WI38 (cell line): ENCODE data around the gene CYB5R3.

Source experiments
- H3K4me3 ChIP-seq: 2 replicates; pipeline ENCODE4 v1.5.1; 2011; ENCODE audit warnings: low read depth, mild to moderate bottlenecking, control low read depth, low read length
- TF ChIP-seq, protein P1 (sequence below): IDR thresholded peaks from 2 replicates; pipeline ENCODE4 v1.5.1; 2012; ENCODE audit warnings: low read depth, mild to moderate bottlenecking, control low read depth, low read length

The CYB5R3 gene

DNA sequence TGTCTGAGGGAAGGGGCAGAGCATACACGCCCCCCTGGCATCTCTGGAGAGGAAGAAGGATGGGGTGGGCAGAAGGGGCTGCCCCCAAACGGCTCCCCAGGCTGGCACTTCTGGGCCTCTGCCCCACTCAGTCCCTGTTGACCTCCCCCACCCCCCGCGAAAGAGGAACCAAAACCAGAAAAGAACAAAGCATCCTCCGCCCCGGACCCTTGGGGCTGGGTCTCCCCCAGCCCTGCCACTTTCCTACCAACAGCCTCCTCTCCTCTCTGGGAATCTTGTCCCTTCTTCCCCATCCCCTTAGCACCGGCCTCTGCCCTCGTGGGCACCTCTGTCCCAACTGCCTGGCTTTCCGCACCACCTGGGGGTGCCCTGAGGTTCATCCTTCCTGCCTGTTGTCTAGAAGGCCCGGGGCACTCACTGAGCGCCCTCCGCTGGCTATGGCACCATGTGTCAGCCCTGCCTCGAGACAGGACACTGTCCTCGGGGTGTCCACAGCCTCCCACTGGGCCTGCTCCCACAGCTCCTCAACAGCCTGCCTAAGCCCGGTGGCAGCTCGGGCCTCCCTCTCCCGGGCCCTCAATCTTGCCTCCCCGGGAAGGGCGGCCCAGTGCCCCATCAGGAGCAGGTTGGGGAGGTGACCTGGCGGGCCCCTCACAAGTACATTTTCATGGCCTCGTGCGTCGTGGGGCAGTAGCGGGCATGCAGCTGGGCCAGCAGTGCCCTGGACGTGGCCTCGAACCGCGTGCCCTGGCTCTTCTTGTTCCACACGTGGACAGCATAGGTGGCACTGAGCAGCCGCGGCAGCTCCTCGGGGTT, 43.3 kb upstream of the CYB5R3 start:
- TF ChIP-seq, protein P1, sequence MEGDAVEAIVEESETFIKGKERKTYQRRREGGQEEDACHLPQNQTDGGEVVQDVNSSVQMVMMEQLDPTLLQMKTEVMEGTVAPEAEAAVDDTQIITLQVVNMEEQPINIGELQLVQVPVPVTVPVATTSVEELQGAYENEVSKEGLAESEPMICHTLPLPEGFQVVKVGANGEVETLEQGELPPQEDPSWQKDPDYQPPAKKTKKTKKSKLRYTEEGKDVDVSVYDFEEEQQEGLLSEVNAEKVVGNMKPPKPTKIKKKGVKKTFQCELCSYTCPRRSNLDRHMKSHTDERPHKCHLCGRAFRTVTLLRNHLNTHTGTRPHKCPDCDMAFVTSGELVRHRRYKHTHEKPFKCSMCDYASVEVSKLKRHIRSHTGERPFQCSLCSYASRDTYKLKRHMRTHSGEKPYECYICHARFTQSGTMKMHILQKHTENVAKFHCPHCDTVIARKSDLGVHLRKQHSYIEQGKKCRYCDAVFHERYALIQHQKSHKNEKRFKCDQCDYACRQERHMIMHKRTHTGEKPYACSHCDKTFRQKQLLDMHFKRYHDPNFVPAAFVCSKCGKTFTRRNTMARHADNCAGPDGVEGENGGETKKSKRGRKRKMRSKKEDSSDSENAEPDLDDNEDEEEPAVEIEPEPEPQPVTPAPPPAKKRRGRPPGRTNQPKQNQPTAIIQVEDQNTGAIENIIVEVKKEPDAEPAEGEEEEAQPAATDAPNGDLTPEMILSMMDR: no peak
- H3K4me3 ChIP-seq: no peak overlapping the region

DNA sequence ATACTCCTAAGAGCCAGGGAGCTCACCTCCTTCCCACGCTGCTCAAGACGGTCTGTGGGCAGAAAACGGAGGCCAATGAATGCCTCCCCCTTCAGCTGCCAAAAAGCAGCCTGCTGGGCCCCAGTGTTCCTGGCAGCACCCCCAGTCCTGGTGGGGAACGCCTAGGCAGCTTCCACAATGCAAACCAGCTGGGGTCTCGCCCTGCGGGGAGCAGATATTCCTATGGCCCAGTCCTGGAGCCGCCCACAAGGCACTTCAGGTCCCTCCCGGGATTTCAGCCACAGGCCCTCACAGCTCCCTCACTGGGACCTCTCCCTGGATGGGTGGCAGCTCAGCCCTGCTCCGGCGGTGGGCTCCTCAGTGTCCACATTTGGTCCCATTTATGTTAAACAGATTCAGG, 42.2 kb upstream of the CYB5R3 start:
- no peak overlapping the region for H3K4me3 ChIP-seq
- TF ChIP-seq, protein P1: no peak

DNA sequence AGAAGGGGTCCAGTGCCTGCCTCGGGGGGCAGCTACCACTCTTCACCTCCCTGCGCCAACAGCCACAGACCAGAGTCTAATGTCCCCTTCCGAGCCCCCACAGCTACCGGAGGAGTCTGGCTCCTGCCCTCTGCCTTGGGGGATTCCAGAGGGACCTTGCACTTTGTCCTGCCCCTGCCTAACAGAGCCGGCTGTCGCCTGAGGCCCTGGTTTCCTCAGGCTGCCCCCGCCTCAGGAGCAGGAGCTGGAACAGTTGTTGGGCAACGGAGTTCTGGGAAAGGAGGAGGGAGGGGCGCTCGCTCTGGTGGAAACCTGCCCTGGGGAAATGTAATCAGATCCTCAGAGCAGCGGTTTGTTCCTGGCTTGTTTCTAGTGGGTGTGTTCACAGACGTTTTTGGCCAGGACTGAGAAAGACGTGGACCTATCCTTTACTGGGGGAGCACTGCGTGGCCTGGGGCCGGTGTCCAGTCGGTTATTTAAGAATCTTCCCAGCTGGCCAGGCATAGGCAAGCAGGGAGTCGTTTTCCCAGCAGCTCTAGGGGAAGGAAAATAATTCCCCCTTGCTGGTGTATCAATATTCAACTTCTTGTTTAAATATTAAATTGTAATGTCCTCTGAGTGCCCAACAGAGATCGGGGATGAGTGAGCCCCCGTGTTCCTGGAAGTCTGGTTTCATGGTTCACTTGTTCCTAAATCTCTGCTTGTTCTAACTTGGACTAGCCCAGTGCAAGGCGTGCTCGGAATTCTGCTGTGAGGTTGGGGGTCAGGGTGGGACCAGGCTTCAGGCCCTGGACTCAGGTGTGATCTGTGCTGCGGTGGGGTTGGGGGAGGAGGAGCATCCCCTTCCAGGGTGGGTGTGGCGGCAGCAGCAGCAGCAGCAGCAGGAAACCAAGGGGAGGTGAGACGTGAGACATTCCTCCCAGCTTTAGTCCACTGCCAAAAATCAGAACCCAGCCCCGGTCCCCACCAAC, 39.3 kb upstream of the CYB5R3 start:
- TF ChIP-seq, protein P1: no peak

DNA sequence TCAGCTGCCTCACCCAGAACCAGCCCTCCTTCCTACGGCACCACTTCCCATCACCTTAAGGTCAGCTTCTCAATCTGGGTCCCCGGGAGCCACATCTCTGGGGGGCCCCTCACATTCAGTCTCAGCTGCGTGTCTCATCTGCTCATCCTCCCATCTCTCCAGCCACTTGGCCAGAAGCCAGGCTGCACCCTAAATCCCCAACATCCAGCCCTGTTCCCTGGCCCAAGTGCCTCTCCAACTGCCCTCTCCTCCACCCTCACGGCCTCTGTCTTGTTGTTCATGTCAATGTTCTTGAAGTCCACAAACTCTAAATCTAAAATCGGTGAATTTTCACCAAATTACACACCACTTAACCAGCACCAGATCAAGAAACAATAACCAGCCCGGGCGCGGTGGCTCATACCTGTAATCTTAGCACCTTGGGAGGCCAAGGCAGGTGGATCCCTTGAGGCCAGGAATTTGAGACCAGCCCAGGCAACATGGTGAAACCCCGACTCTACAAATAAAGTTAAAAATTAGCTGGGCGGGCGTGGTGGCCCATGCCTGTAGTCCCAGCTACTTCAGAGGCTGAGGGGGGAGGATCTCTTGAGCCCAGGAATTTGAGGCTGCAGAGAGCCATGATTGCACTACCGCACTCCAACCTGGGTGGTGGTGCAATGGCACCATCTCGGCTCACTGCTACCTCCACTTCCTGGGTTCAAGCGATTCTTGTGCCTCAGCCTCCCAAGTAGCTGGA, 37.7 kb upstream of the CYB5R3 start:
- no peak overlapping the region for H3K4me3 ChIP-seq
- TF ChIP-seq, protein P1: no peak

More for the DNA sequence above, 39.3 kb upstream of the CYB5R3 start:
- H3K4me3 ChIP-seq: no peak overlapping the region

DNA sequence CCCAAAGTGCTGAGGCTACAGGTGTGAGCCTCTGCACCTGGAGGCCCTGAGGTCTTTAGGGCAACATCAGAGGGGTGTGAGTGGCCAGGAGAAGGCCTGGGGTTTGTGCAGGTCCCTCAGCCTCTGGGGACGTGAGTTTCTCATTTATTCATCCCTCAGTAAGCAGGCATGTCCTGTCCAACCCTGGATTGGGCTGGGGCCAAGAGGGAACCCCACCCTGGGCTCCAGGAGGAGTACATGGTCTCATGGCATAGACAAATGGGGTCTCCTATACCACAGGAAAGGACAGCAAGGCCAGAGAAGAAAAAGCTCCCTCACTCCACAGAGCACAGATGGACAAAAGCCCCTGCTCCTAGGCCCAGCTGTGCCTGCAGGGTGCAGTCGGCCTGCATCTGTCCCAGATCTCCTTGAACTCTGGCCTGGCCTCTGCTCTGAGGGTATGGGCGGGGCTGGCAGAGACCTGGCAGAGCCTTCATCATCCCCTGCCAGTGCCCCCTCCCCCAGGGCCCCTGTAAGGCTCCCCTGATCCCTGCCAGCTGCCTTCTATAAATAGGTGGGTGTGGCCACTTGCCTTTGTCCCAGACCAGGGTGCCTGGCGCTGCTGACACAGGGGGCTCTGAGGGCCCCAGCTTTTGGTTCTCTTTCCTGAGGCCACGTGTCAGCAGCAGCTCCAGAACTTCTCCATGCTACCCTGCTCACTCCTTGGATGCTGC, 36.9 kb upstream of the CYB5R3 start:
- no peak overlapping the region for H3K4me3 ChIP-seq
- TF ChIP-seq, protein P1: no peak

DNA sequence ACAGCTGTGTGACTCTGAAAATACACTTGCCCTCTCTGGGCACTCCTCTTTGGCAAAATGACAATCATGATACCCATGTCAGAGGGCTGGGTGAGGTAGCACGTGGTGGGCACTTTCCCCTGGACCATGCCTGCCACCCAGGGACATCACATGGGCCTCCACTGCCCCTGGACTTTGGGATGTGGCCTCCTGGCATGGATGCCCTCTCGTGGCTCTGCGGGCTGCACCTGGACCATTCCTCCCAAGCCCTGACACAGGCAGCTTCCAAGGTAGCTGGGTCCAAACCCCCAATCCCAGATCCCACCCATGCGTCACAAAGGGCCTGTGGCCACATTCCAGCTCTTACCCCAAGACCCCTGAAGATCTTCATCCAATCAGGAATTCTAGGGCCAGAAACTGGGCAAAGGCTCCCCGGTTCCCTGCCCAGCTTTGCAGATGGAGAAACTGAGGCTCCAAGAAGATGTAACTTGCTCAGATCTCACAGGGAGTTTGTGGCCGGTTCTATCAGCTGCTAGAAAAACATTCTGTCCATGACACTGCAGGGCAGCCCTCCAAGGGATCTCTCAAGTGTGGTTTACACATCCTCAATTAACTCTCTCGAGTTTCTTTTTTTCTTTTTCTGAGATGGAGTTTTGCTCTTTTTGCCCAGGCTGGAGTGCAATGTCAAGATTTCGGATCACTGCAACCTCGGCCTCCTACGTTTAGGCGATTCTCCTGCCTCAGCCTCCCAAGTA, 35.4 kb upstream of the CYB5R3 start:
- TF ChIP-seq, protein P1: no peak
- no peak overlapping the region for H3K4me3 ChIP-seq
